G401 (cell line): ENCODE results near the gene OR14C36. TPM values are rescaled to one million over a fixed set of nuclear protein-coding genes. Genes with fewer than 3 reads are reported as not detected.

Experiments
- total RNA-seq: library from RNA; depleted of rRNA; stranded (reverse); fragments of >200 nt; shearing (Covaris generic); gene quantifications from 2 replicates; pipeline ENCODE4 v1.2.3, GENCODE V29; 2014; rRNA removed

Gene OR14C36
- total RNA-seq, 1 experiment from 2014 or later = not detected

Other genes starting within 250 kb of the OR14C36 start
- not detected in 2 replicates for gene OR2M5, start 203.6 kb upstream of the OR14C36 start, total RNA-seq
- not detected in 2 replicates for gene OR2M2, start 174.0 kb upstream of the OR14C36 start, total RNA-seq
- gene OR2M3, start 151.5 kb upstream of the OR14C36 start, total RNA-seq = not detected in 2 replicates
- not detected in 2 replicates for gene OR2M4, start 117.4 kb upstream of the OR14C36 start, total RNA-seq
- not detected in 2 replicates for gene OR2T33, start 70.8 kb upstream of the OR14C36 start, total RNA-seq
- gene OR2T12, start 45.4 kb upstream of the OR14C36 start, total RNA-seq = not detected in 2 replicates
- not detected in 2 replicates for gene OR2M7, start 24.2 kb upstream of the OR14C36 start, total RNA-seq
- gene OR2T4, start 12.9 kb downstream of the OR14C36 start, total RNA-seq = not detected in 2 replicates
- gene OR2T6, start 27.0 kb downstream of the OR14C36 start, total RNA-seq = not detected in 2 replicates
- not detected in 2 replicates for gene OR2T1, start 54.3 kb downstream of the OR14C36 start, total RNA-seq
- not detected in 2 replicates for gene OR2T2, start 96.9 kb downstream of the OR14C36 start, total RNA-seq
- gene OR2T3, start 124.6 kb downstream of the OR14C36 start, total RNA-seq = not detected in 2 replicates
- gene OR2T5, start 139.8 kb downstream of the OR14C36 start, total RNA-seq = not detected in 2 replicates
- gene OR2G6, start 159.3 kb downstream of the OR14C36 start, total RNA-seq = not detected in 2 replicates
- gene OR2T29, start 214.0 kb downstream of the OR14C36 start, total RNA-seq = not detected in 2 replicates
- not detected in 2 replicates for gene OR2T34, start 226.0 kb downstream of the OR14C36 start, total RNA-seq
- not detected in 2 replicates for gene OR2T10, start 248.9 kb downstream of the OR14C36 start, total RNA-seq